ENCODE results near the gene HEATR1. TPM values are rescaled to one million over a fixed set of nuclear protein-coding genes. Genes with fewer than 3 reads are reported as not detected.

HEATR1 gene
- total RNA-seq, 2 donors from 2014 or later, result 51.8 to 65.4 TPM

DNA sequence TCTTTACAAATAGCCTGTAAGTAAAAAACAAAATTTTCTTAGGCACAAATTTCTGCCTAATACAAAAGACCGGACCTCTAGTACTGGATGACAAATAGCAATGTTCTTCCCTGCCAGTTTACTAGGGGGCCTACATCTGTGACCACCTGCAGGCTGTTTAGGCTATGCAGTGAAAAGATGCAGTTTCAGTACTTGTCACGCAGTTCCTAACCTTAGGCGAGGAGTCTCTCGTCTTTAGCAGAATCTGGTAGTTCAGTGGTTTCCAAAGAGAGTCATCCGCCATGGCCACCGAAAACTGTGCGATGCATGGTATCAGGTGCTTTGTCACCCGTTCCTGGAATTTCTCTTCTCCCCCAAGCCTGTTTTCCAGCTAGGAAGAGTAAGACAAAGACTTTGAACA lies 50.9 kb downstream of the HEATR1 start:
- DNase-seq, result peak; percentile 22
- no peaks in the 10 kb centered on the region for H3K9me3 Mint-ChIP-seq
- H3K4me3 Mint-ChIP-seq, result no peak overlapping the region
- peaks cover 83% of the 10 kb centered on the region for H3K36me3 Mint-ChIP-seq (ENCODE audit: low read depth)
- Histone ChIP-seq H3K9ac (ENCODE audit: extremely low read depth, low read length, poor library complexity, severe bottlenecking) (no peak overlapping the region), H3K9me3 (ENCODE audit: control insufficient read depth, low read length) (no peaks in the 10 kb centered on the region), H3K36me3 (ENCODE audit: control insufficient read depth, insufficient read depth, low read length) (peaks cover 93% of the 10 kb centered on the region), H3K27me3 (ENCODE audit: control insufficient read depth, insufficient read depth, low read length, poor library complexity, severe bottlenecking) (no peaks in the 10 kb centered on the region), H3K27ac (ENCODE audit: low read depth, low read length) (no peak overlapping the region), H3K4me1 (ENCODE audit: control insufficient read depth, insufficient read depth, low read length) (no peaks in the 10 kb centered on the region), H3K4me3 (ENCODE audit: low read length) (no peak overlapping the region)
- peaks cover 1% of the 10 kb centered on the region for H3K4me1 Mint-ChIP-seq
- WGBS, 2 experiments (ENCODE audit: insufficient coverage in 1 of 2, insufficient read length in 1 of 2), result 82 to 89% methylated on average over 8 of the region's 8 CpGs
- no peaks in the 10 kb centered on the region for H3K27me3 Mint-ChIP-seq (ENCODE audit: insufficient read depth)
- no peak overlapping the region for H3K27ac Mint-ChIP-seq
- TF ChIP-seq, protein P1, sequence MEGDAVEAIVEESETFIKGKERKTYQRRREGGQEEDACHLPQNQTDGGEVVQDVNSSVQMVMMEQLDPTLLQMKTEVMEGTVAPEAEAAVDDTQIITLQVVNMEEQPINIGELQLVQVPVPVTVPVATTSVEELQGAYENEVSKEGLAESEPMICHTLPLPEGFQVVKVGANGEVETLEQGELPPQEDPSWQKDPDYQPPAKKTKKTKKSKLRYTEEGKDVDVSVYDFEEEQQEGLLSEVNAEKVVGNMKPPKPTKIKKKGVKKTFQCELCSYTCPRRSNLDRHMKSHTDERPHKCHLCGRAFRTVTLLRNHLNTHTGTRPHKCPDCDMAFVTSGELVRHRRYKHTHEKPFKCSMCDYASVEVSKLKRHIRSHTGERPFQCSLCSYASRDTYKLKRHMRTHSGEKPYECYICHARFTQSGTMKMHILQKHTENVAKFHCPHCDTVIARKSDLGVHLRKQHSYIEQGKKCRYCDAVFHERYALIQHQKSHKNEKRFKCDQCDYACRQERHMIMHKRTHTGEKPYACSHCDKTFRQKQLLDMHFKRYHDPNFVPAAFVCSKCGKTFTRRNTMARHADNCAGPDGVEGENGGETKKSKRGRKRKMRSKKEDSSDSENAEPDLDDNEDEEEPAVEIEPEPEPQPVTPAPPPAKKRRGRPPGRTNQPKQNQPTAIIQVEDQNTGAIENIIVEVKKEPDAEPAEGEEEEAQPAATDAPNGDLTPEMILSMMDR (conservative IDR thresholded peaks at IDR 0.05), result no peak

DNA sequence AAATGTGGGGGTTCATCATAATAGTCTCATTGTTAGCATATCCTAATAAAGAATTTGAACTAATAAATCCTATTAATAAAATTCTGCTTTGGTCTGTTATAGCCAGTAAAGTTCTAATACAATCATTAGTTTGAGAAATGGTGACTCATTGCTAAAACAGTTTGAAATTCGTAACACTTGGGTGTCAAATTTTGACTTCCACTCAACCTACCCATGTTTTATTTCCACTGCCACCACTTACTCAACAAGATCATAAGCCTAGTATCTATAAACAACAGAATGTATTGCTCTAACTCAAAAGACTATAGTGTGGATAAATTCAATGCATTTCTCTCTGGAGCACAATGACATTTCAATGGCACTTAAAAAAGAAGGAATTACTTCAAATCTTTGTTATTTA lies 51.4 kb downstream of the HEATR1 start:
- no peak overlapping the region for H3K4me3 Mint-ChIP-seq
- H3K36me3 Mint-ChIP-seq (ENCODE audit: low read depth), result peaks cover 78% of the 10 kb centered on the region
- H3K36me3 ChIP-seq (ENCODE audit: control insufficient read depth, insufficient read depth, low read length), result peaks cover 94% of the 10 kb centered on the region
- WGBS, 2 experiments (ENCODE audit: insufficient coverage in 1 of 2, insufficient read length in 1 of 2), result 56% methylated on average over 1 of the region's 1 CpG; no CpG with 5 or more reads in 1 of the 2 experiments
- H3K27ac ChIP-seq (ENCODE audit: low read depth, low read length), result no peak overlapping the region
- H3K4me3 ChIP-seq (ENCODE audit: low read length), result no peak overlapping the region
- TF ChIP-seq, protein P1 (conservative IDR thresholded peaks at IDR 0.05), result no peak
- no peaks in the 10 kb centered on the region for H3K27me3 Mint-ChIP-seq (ENCODE audit: insufficient read depth)
- no peaks in the 10 kb centered on the region for H3K27me3 ChIP-seq (ENCODE audit: control insufficient read depth, insufficient read depth, low read length, poor library complexity, severe bottlenecking)
- peaks cover 1% of the 10 kb centered on the region for H3K4me1 Mint-ChIP-seq
- H3K9ac ChIP-seq (ENCODE audit: extremely low read depth, low read length, poor library complexity, severe bottlenecking), result no peak overlapping the region
- H3K4me1 ChIP-seq (ENCODE audit: control insufficient read depth, insufficient read depth, low read length), result no peaks in the 10 kb centered on the region
- DNase-seq, result no peak
- H3K9me3 ChIP-seq (ENCODE audit: control insufficient read depth, low read length), result no peaks in the 10 kb centered on the region
- no peaks in the 10 kb centered on the region for H3K9me3 Mint-ChIP-seq
- no peak overlapping the region for H3K27ac Mint-ChIP-seq

DNA sequence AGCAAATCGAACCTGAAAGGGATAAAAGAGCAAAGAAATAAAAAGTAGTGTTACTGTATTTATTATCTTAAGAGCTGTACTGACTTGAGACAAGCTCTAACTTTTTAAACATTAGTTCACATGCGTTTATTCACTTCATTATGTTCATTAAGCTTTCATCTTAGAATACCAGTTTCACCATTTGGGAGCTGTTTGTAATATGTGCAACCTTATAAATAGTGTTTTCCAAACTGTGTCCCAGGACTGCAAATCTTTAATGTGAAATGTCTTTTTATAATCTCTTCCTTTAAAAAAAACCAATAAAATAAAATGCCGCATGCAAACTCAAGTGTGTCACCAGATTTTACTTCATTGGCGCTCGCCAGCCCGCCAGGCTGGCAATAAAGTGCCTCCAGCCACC lies 52.2 kb downstream of the HEATR1 start:
- 81 to 85% methylated on average over 5 to 6 of the region's 6 CpGs for whole genome bisulfite sequencing, 2 experiments (ENCODE audit: insufficient coverage in 1 of 2, insufficient read length in 1 of 2)

More for the DNA sequence above, 52.2 kb downstream of the HEATR1 start:
- H3K9me3 Mint-ChIP-seq, result no peaks in the 10 kb centered on the region
- H3K4me1 Mint-ChIP-seq, result peaks cover 1% of the 10 kb centered on the region
- Histone ChIP-seq H3K4me3 (ENCODE audit: low read length) (no peak overlapping the region), H3K9me3 (ENCODE audit: control insufficient read depth, low read length) (no peaks in the 10 kb centered on the region), H3K9ac (ENCODE audit: extremely low read depth, low read length, poor library complexity, severe bottlenecking) (no peak overlapping the region), H3K4me1 (ENCODE audit: control insufficient read depth, insufficient read depth, low read length) (no peaks in the 10 kb centered on the region), H3K27ac (ENCODE audit: low read depth, low read length) (no peak overlapping the region), H3K36me3 (ENCODE audit: control insufficient read depth, insufficient read depth, low read length) (peaks cover 88% of the 10 kb centered on the region), H3K27me3 (ENCODE audit: control insufficient read depth, insufficient read depth, low read length, poor library complexity, severe bottlenecking) (no peaks in the 10 kb centered on the region)
- H3K4me3 Mint-ChIP-seq, result no peak overlapping the region
- DNase-seq, result no peak
- no peak overlapping the region for H3K27ac Mint-ChIP-seq
- no peaks in the 10 kb centered on the region for H3K27me3 Mint-ChIP-seq (ENCODE audit: insufficient read depth)
- TF ChIP-seq, protein P1 (conservative IDR thresholded peaks at IDR 0.05), result no peak
- H3K36me3 Mint-ChIP-seq (ENCODE audit: low read depth), result peaks cover 79% of the 10 kb centered on the region
